Measurements from ENCODE around the gene NUDT2.

DNA sequence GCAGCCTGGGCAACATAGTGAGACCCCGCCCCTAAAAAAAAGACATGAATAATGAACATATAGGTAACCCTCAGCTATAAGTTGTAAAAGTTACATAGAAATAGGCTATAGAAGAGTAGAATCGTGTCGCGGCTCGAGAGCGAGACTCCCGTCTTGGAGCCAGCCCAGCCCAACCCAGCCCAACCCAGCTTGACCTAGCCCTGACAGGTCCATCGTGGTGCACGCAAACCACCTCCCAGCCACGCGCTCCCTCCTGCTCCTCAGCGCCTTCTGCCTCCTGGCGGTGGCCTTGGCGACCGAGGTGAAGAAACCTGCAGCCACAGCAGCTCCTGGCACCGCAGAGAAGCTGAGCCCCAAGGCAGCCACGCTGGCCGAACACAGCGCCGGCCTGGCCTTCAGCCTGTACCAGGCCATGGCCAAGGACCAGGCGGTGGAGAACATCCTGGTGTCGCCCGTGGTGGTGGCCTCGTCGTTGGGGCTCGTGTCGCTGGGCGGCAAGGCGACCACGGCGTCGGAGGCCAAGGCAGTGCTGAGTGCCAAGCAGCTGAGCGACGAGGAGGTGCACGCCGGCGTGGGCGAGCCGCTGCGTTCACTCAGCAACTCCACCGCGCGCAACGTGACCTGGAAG is 11.1 kb upstream of the NUDT2 start:
- TF ChIP-seq, protein P1, sequence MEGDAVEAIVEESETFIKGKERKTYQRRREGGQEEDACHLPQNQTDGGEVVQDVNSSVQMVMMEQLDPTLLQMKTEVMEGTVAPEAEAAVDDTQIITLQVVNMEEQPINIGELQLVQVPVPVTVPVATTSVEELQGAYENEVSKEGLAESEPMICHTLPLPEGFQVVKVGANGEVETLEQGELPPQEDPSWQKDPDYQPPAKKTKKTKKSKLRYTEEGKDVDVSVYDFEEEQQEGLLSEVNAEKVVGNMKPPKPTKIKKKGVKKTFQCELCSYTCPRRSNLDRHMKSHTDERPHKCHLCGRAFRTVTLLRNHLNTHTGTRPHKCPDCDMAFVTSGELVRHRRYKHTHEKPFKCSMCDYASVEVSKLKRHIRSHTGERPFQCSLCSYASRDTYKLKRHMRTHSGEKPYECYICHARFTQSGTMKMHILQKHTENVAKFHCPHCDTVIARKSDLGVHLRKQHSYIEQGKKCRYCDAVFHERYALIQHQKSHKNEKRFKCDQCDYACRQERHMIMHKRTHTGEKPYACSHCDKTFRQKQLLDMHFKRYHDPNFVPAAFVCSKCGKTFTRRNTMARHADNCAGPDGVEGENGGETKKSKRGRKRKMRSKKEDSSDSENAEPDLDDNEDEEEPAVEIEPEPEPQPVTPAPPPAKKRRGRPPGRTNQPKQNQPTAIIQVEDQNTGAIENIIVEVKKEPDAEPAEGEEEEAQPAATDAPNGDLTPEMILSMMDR (IDR thresholded peaks at IDR 0.05; ENCODE audit: poor library complexity, severe bottlenecking), result no peak
- TF ChIP-seq EZH2 (IDR thresholded peaks at IDR 0.05; ENCODE audit: borderline replicate concordance, insufficient read depth, low read length, poor library complexity, severe bottlenecking), result no peak
- no peak for TF ChIP-seq RAD21 (conservative IDR thresholded peaks at IDR 0.05)
- TF ChIP-seq, protein P2, sequence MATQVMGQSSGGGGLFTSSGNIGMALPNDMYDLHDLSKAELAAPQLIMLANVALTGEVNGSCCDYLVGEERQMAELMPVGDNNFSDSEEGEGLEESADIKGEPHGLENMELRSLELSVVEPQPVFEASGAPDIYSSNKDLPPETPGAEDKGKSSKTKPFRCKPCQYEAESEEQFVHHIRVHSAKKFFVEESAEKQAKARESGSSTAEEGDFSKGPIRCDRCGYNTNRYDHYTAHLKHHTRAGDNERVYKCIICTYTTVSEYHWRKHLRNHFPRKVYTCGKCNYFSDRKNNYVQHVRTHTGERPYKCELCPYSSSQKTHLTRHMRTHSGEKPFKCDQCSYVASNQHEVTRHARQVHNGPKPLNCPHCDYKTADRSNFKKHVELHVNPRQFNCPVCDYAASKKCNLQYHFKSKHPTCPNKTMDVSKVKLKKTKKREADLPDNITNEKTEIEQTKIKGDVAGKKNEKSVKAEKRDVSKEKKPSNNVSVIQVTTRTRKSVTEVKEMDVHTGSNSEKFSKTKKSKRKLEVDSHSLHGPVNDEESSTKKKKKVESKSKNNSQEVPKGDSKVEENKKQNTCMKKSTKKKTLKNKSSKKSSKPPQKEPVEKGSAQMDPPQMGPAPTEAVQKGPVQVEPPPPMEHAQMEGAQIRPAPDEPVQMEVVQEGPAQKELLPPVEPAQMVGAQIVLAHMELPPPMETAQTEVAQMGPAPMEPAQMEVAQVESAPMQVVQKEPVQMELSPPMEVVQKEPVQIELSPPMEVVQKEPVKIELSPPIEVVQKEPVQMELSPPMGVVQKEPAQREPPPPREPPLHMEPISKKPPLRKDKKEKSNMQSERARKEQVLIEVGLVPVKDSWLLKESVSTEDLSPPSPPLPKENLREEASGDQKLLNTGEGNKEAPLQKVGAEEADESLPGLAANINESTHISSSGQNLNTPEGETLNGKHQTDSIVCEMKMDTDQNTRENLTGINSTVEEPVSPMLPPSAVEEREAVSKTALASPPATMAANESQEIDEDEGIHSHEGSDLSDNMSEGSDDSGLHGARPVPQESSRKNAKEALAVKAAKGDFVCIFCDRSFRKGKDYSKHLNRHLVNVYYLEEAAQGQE (IDR thresholded peaks at IDR 0.05; ENCODE audit: borderline replicate concordance), result no peak
- no peak for TF ChIP-seq SMC3 (conservative IDR thresholded peaks at IDR 0.05; ENCODE audit: poor library complexity)
- TF ChIP-seq POLR2AphosphoS5 (IDR thresholded peaks at IDR 0.05), result no peak
- no peak for TF ChIP-seq EP300 (conservative IDR thresholded peaks at IDR 0.05; ENCODE audit: poor library complexity, severe bottlenecking)
- no peak for TF ChIP-seq MXI1 (conservative IDR thresholded peaks at IDR 0.05; ENCODE audit: poor library complexity, severe bottlenecking)
- no peak for TF ChIP-seq TAF1 (IDR thresholded peaks at IDR 0.05; ENCODE audit: low read depth)

Data from neural cell (in vitro differentiated cells).